Smooth muscle cell (in vitro differentiated cells): ENCODE measurements around the gene RGS6. TPM values are rescaled to one million over a fixed set of nuclear protein-coding genes. Genes with fewer than 3 reads are reported as not detected.
A peak's percentile ranks its signal among the peaks of the same experiment; 100 is the strongest.

Experiments
- DNase-seq: peaks from one replicate; lab custom pipeline; 2025; ENCODE audit not compliant: unreplicated experiment; lab: John Stamatoyannopoulos, UW
- H2AFZ ChIP-seq: fragments of 200-600 bp; sonication (generic); 2 replicates; pipeline ENCODE4 v1.6.0; 2016; ENCODE audit warnings: antibody characterized with exemption, low read depth, mild to moderate bottlenecking
- H3F3A ChIP-seq: fragments of 200-600 bp; sonication (generic); 2 replicates; pipeline ENCODE4 v1.6.0; 2017; ENCODE audit warnings: antibody characterized with exemption, low read depth
- H3K27ac ChIP-seq: fragments of 200-600 bp; sonication (generic); 2 replicates; pipeline ENCODE4 v1.5.1; 2016; ENCODE audit warnings: low read depth, mild to moderate bottlenecking
- H3K27me3 ChIP-seq: fragments of 200-600 bp; sonication (generic); 2 replicates; pipeline ENCODE4 v1.6.1; 2016; ENCODE audit warnings: low read depth, mild to moderate bottlenecking
- H3K36me3 ChIP-seq: fragments of 200-600 bp; sonication (generic); 2 replicates; pipeline ENCODE4 v1.5.1; 2016; ENCODE audit warnings: low read depth
- H3K4me1 ChIP-seq: fragments of 200-600 bp; sonication (generic); 2 replicates; pipeline ENCODE4 v1.5.1; 2016; ENCODE audit warnings: low read depth
- H3K4me2 ChIP-seq: fragments of 200-600 bp; sonication (generic); 2 replicates; pipeline ENCODE4 v1.6.0; 2016; ENCODE audit warnings: mild to moderate bottlenecking
- H3K4me3 ChIP-seq: fragments of 200-600 bp; sonication (generic); 2 replicates; pipeline ENCODE4 v1.5.1; 2016; ENCODE audit warnings: mild to moderate bottlenecking
- H3K79me2 ChIP-seq: fragments of 200-600 bp; sonication (generic); 2 replicates; pipeline ENCODE4 v1.6.0; 2016; ENCODE audit warnings: low read depth, mild to moderate bottlenecking
- H3K9ac ChIP-seq: fragments of 200-600 bp; sonication (generic); 2 replicates; pipeline ENCODE4 v1.6.0; 2016; ENCODE audit warnings: low read depth
- H3K9me3 ChIP-seq: fragments of 200-600 bp; sonication (generic); replicated peaks from 2 replicates; pipeline ENCODE4 v1.5.1; 2016; ENCODE audit warnings: low read depth
- H4K20me1 ChIP-seq: fragments of 200-600 bp; sonication (generic); 2 replicates; pipeline ENCODE4 v1.6.0; 2016; ENCODE audit warnings: low read depth
- WGBS: methylation state at CpG from one replicate; pipeline ENCODE4 v1.1.7; 2016; ENCODE audit warnings: low lambda C conversion rate; 5-methylcytosine and 5-hydroxymethylcytosine counted together
- polyA plus RNA-seq: library from polyadenylated mRNA; unstranded; fragments of >200 nt; fragmentation: Nextera tagmentation; extraction: Ambion mirVana; gene quantifications from 2 replicates; pipeline ENCODE4 v1.2.1, GENCODE V29; 2016
- total RNA-seq: library from RNA; depleted of rRNA; stranded (reverse); fragments of >200 nt; gene quantifications from 2 replicates; pipeline ENCODE4 v1.2.3, GENCODE V29; 2014
- TF ChIP-seq, protein P1 (sequence below): fragments of 200-600 bp; sonication (generic); IDR thresholded peaks from 2 replicates; pipeline ENCODE4 v1.5.1; 2017; ENCODE audit warnings: borderline replicate concordance, mild to moderate bottlenecking, antibody characterized with exemption; ENCODE audit not compliant: insufficient read depth, poor library complexity, severe bottlenecking

RGS6 gene
- total and polyA plus RNA-seq, 2 experiments from 2014 or later, result 0.40 TPM; not detected in 1

DNA sequence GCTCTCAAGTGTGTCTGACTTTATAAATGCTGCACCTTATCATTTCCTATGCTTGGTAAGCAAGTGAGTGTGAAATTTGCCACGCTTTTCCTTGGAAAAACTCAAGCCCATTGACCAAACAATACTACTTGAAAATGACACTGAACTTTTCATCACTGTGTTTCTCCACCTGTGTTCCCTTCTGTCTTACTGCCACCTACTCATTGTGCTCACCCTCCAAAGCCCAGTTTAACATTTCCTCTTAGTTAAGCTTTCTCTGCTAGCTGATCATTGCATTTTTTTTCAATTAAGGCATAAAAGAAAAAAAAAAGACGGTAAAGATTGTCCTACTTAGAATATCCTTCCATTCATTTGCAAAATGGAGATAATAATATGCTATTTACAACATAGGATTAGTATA, 516.0 kb downstream of the RGS6 start:
- Histone ChIP-seq H3K9ac (no peak overlapping the region), H4K20me1 (no peaks in the 10 kb centered on the region), H3F3A (no peaks in the 10 kb centered on the region), H3K79me2 (no peaks in the 10 kb centered on the region), H2AFZ (no peak overlapping the region), H3K9me3 (no peaks in the 10 kb centered on the region), H3K36me3 (no peaks in the 10 kb centered on the region), H3K4me2 (no peak overlapping the region), H3K4me3 (no peak overlapping the region), H3K4me1 (peaks cover 16% of the 10 kb centered on the region), H3K27ac (no peak overlapping the region), H3K27me3 (no peaks in the 10 kb centered on the region)
- no peak for DNase-seq
- TF ChIP-seq, protein P1, sequence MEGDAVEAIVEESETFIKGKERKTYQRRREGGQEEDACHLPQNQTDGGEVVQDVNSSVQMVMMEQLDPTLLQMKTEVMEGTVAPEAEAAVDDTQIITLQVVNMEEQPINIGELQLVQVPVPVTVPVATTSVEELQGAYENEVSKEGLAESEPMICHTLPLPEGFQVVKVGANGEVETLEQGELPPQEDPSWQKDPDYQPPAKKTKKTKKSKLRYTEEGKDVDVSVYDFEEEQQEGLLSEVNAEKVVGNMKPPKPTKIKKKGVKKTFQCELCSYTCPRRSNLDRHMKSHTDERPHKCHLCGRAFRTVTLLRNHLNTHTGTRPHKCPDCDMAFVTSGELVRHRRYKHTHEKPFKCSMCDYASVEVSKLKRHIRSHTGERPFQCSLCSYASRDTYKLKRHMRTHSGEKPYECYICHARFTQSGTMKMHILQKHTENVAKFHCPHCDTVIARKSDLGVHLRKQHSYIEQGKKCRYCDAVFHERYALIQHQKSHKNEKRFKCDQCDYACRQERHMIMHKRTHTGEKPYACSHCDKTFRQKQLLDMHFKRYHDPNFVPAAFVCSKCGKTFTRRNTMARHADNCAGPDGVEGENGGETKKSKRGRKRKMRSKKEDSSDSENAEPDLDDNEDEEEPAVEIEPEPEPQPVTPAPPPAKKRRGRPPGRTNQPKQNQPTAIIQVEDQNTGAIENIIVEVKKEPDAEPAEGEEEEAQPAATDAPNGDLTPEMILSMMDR, result no peak
- 95% methylated on average over 2 of the region's 2 CpGs for WGBS

GRCh38 chr14:72450473-72451044, 518.3 kb downstream of the RGS6 start:
- Histone ChIP-seq H3K9me3 (no peaks in the 10 kb centered on the region), H3K36me3 (no peaks in the 10 kb centered on the region), H3K79me2 (no peaks in the 10 kb centered on the region), H2AFZ (peak overlapping the region; percentile 75), H3K4me2 (peak overlapping the region; percentile 6), H3K27ac (peak overlapping the region; percentile 77), H3F3A (no peaks in the 10 kb centered on the region), H4K20me1 (no peaks in the 10 kb centered on the region), H3K4me1 (peaks cover 16% of the 10 kb centered on the region), H3K27me3 (no peaks in the 10 kb centered on the region), H3K4me3 (no peak overlapping the region), H3K9ac (no peak overlapping the region)
- 65% methylated on average over 7 of the region's 7 CpGs for WGBS
- TF ChIP-seq, protein P1, result no peak
- DNase-seq, result no peak

DNA sequence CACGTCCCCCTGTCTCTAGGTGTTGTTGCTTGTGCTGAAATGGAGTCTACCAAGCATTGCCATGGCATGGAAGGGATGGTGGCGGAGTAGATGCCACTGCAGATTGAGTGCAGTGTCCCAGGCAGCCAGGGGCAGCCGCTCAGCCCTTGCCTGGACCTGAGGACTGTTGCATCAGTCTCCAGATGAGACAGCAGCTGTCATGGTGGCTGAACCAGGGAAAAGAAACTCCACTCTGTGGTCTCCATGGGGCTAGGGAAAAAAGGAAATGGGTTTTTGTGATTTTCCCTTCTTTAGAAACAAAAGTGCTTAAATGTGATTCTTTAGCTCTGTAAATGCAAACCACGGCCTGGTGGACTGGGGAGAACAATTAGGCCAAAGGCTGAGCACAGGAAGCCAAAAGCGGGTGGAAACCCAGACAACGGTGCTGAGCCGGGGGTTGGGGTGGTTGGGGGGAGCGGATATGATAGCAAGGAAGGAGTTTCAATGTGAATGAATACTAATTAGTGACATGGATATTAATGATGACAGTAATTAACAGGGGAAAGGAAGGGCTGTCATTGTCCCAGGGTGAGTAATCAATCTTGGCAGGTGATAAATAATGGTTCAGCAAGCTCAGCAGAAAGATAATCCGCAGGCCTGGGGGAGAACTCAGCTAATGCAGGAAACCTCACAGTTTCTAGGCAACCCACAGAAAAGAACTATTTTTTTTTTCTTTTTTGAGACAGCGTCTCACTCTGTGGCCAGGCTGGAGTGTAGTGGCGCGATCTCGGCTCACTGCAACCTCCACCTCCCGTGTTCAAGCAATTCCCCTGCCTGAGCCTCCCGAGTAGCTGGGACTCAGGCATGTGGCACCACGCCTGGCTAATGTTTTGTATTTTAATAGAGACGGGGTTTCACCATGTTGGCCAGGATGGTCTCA, 519.1 kb downstream of the RGS6 start:
- Histone ChIP-seq H3K4me1 (peaks cover 16% of the 10 kb centered on the region), H3K9me3 (no peaks in the 10 kb centered on the region), H4K20me1 (no peaks in the 10 kb centered on the region), H3F3A (no peaks in the 10 kb centered on the region), H3K4me2 (peak overlapping the region; percentile 60), H3K9ac (peak overlapping the region; percentile 49), H3K27me3 (no peaks in the 10 kb centered on the region), H3K36me3 (no peaks in the 10 kb centered on the region), H3K27ac (peak overlapping the region; percentile 77), H3K4me3 (no peak overlapping the region), H3K79me2 (no peaks in the 10 kb centered on the region), H2AFZ (peak overlapping the region; percentile 0)
- no peak for DNase-seq
- 47% methylated on average over 17 of the region's 17 CpGs for WGBS
- TF ChIP-seq, protein P1, result no peak
